HG03095 (cell line): ENCODE results near the gene KDM2A.
"Not testable (repeated sequence)": the region's sequence is repeated elsewhere in the genome, so short reads cannot be mapped to it uniquely, and the experiment has no call there.

ENCODE experiments used
- ATAC-seq: cut with Tn5 transposase; IDR thresholded peaks from one replicate; pipeline ENCODE4 v1.9.1; 2021; ENCODE audit warnings: moderate library complexity; ENCODE audit not compliant: unreplicated experiment

Gene KDM2A

GRCh38 chr11:67167091-67167490 lies 48.0 kb downstream of the KDM2A start:
- no peak for ATAC-seq

GRCh38 chr11:67167719-67168118 lies 48.7 kb downstream of the KDM2A start:
- ATAC-seq, result no peak

GRCh38 chr11:67168911-67169310 lies 49.8 kb downstream of the KDM2A start:
- ATAC-seq, result not testable (repeated sequence)

- ATAC-seq, result no peak
Measured at GRCh38 chr11:67174311-67174710, 55.2 kb downstream of the KDM2A start.

- ATAC-seq, result no peak
Measured at GRCh38 chr11:67177399-67178281, 58.6 kb downstream of the KDM2A start.

- no peak for ATAC-seq
Measured at GRCh38 chr11:67178421-67178820, 59.4 kb downstream of the KDM2A start.

GRCh38 chr11:67178878-67179277 lies 59.8 kb downstream of the KDM2A start:
- no peak for ATAC-seq

GRCh38 chr11:67179892-67180490 lies 60.9 kb downstream of the KDM2A start:
- ATAC-seq, result no peak

GRCh38 chr11:67194096-67194495 lies 75.0 kb downstream of the KDM2A start:
- ATAC-seq, result no peak

- ATAC-seq, result no peak
Measured at GRCh38 chr11:67195971-67196456, 77.0 kb downstream of the KDM2A start.

- no peak for ATAC-seq
Measured at GRCh38 chr11:67197606-67198005, 78.5 kb downstream of the KDM2A start.

- ATAC-seq, result not testable (repeated sequence)
Measured at GRCh38 chr11:67198781-67199180, 79.7 kb downstream of the KDM2A start.

GRCh38 chr11:67199751-67200150 lies 80.7 kb downstream of the KDM2A start:
- no peak for ATAC-seq

GRCh38 chr11:67202028-67202427 lies 83.0 kb downstream of the KDM2A start:
- ATAC-seq, result no peak

GRCh38 chr11:67204822-67205221 lies 85.8 kb downstream of the KDM2A start:
- no peak for ATAC-seq

- ATAC-seq, result not testable (repeated sequence)
Measured at GRCh38 chr11:67209222-67209621, 90.2 kb downstream of the KDM2A start.

GRCh38 chr11:67211656-67212436 lies 92.8 kb downstream of the KDM2A start:
- no peak for ATAC-seq

- ATAC-seq, result no peak
Measured at GRCh38 chr11:67213178-67213621, 94.1 kb downstream of the KDM2A start.

GRCh38 chr11:67227726-67228125 lies 108.7 kb downstream of the KDM2A start:
- no peak for ATAC-seq

GRCh38 chr11:67230406-67230805 lies 111.3 kb downstream of the KDM2A start:
- no peak for ATAC-seq

GRCh38 chr11:67230886-67231285 lies 111.8 kb downstream of the KDM2A start:
- no peak for ATAC-seq
